GM21825 (cell line): ENCODE data around the gene SETD7.
A peak's percentile ranks its signal among the peaks of the same experiment; 100 is the strongest.

ENCODE experiments used
- ATAC-seq: cut with Tn5 transposase; IDR thresholded peaks from one replicate; pipeline ENCODE4 v1.9.1; 2021; ENCODE audit warnings: mild to moderate bottlenecking, moderate library complexity; ENCODE audit not compliant: unreplicated experiment

SETD7 gene

GRCh38 chr4:139556071-139556723, at the start of gene SETD7:
SETD7 (minus strand) TSS chr4:139556219; CDS start chr4:139556137, 82 bp downstream.
- peak; percentile 30 for ATAC-seq

- no peak for ATAC-seq
These were observed 49.5 kb upstream of the SETD7 start for GRCh38 chr4:139605516-139605915.

- no peak for ATAC-seq
These were observed 47.8 kb upstream of the SETD7 start for GRCh38 chr4:139603576-139604410.

- no peak for ATAC-seq
These were observed 46.8 kb upstream of the SETD7 start for GRCh38 chr4:139602776-139603360.

- no peak for ATAC-seq
These were observed 44.6 kb upstream of the SETD7 start for GRCh38 chr4:139600662-139601061.

GRCh38 chr4:139599594-139600374, 43.8 kb upstream of the SETD7 start:
- ATAC-seq = no peak

- ATAC-seq = no peak
These were observed 43.1 kb upstream of the SETD7 start for GRCh38 chr4:139599076-139599475.

GRCh38 chr4:139596684-139597279, 40.8 kb upstream of the SETD7 start:
- ATAC-seq = no peak

- ATAC-seq = no peak
These were observed 40.1 kb upstream of the SETD7 start for GRCh38 chr4:139596034-139596683.

GRCh38 chr4:139594591-139595185, 38.7 kb upstream of the SETD7 start:
- no peak for ATAC-seq

- ATAC-seq = no peak
These were observed 37.1 kb upstream of the SETD7 start for GRCh38 chr4:139593091-139593564.

GRCh38 chr4:139589336-139590018, 33.5 kb upstream of the SETD7 start:
- ATAC-seq = no peak

- ATAC-seq = no peak
These were observed 31.4 kb upstream of the SETD7 start for GRCh38 chr4:139587446-139587845.

GRCh38 chr4:139585473-139585872, 29.5 kb upstream of the SETD7 start:
- ATAC-seq = no peak

GRCh38 chr4:139584784-139585183, 28.8 kb upstream of the SETD7 start:
- no peak for ATAC-seq

GRCh38 chr4:139584013-139584412, 28.0 kb upstream of the SETD7 start:
- ATAC-seq = no peak

- no peak for ATAC-seq
These were observed 26.0 kb upstream of the SETD7 start for GRCh38 chr4:139582044-139582443.

GRCh38 chr4:139581096-139581495, 25.1 kb upstream of the SETD7 start:
- ATAC-seq = no peak

- no peak for ATAC-seq
These were observed 20.2 kb upstream of the SETD7 start for GRCh38 chr4:139576219-139576618.
